CD14-positive monocyte (primary cell): ENCODE data around the gene CSPG4. TPM values are rescaled to one million over a fixed set of nuclear protein-coding genes. Genes with fewer than 3 reads are reported as not detected.
"Not testable (repeated sequence)": the region's sequence is repeated elsewhere in the genome, so short reads cannot be mapped to it uniquely, and the experiment has no call there.

ENCODE experiments used
- DNase-seq, 3 donors: peaks; one replicate each; pipeline ENCODE4 v3.0.0-alpha.2; 2011 to 2022
- H2AFZ ChIP-seq: 2 replicates; pipeline ENCODE4 v1.6.0; 2012; ENCODE audit warnings: mild to moderate bottlenecking, low read depth, low read length, inconsistent platforms; ENCODE audit not compliant: insufficient read depth, poor library complexity, severe bottlenecking
- H3K27ac ChIP-seq, 2 donors: 1 replicate in 1 of 2; 2 replicates in 1 of 2; pipeline ENCODE4 v1.5.1; 2012 to 2013; ENCODE audit warnings: low read length in 2 of 2, control low read depth in 1 of 2, inconsistent platforms in 1 of 2, low read depth in 1 of 2, mild to moderate bottlenecking in 1 of 2
- H3K27me3 ChIP-seq, 2 donors: one replicate each; pipeline versions ENCODE4 v1.6.0 to v1.6.1; 2011 to 2013; ENCODE audit warnings: low read length in 2 of 2; ENCODE audit not compliant: control insufficient read depth in 2 of 2, insufficient read depth in 2 of 2
- H3K36me3 ChIP-seq, 2 donors: replicated peaks in 1 of 2; 1 replicate in 1 of 2; 2 replicates in 1 of 2; pipeline versions ENCODE4 v1.5.1 to v1.6.1; 2012 to 2013; ENCODE audit warnings: low read length in 2 of 2, control low read depth in 1 of 2, inconsistent platforms in 1 of 2, mild to moderate bottlenecking in 1 of 2; ENCODE audit not compliant: insufficient read depth in 2 of 2, control insufficient read depth in 1 of 2
- H3K4me1 ChIP-seq, 2 donors: 1 replicate in 1 of 2; 2 replicates in 1 of 2; pipeline versions ENCODE4 v1.5.1 to v1.6.1; 2012 to 2013; ENCODE audit warnings: low read length in 2 of 2, control low read depth in 1 of 2, inconsistent platforms in 1 of 2, mild to moderate bottlenecking in 1 of 2, moderate library complexity in 1 of 2; ENCODE audit not compliant: insufficient read depth in 2 of 2, control insufficient read depth in 1 of 2
- H3K4me2 ChIP-seq: replicated peaks from 2 replicates; pipeline ENCODE3; 2012; ENCODE audit warnings: low read length, moderate library complexity, mild to moderate bottlenecking; ENCODE audit not compliant: poor library complexity, severe bottlenecking; ENCODE audit errors: extremely low read depth
- H3K4me3 ChIP-seq, 3 experiments: fragments of 200-600 bp in 1 of 3; sonication (generic) in 1 of 3; replicated peaks in 1 of 3; 1 replicate in 2 of 3; 2 replicates in 1 of 3; pipeline ENCODE4 v1.5.1; 2011 to 2013; ENCODE audit warnings: low read length in 3 of 3, mild to moderate bottlenecking in 3 of 3, control low read depth in 2 of 3, low read depth in 2 of 3, inconsistent platforms in 1 of 3, moderate library complexity in 1 of 3
- H3K79me2 ChIP-seq: 2 replicates; pipeline ENCODE4 v1.6.0; 2012; ENCODE audit warnings: mild to moderate bottlenecking, control low read depth, inconsistent platforms, low read length, moderate library complexity; ENCODE audit not compliant: insufficient read depth
- H3K9ac ChIP-seq: 2 replicates; pipeline ENCODE4 v1.6.0; 2017; ENCODE audit warnings: low read length, mild to moderate bottlenecking; ENCODE audit not compliant: insufficient read depth, poor library complexity, severe bottlenecking
- H3K9me3 ChIP-seq, 2 donors: replicated peaks in 1 of 2; 1 replicate in 1 of 2; 2 replicates in 1 of 2; pipeline versions ENCODE4 v1.5.1 to v1.6.1; 2012 to 2013; ENCODE audit warnings: low read length in 2 of 2, control low read depth in 1 of 2; ENCODE audit not compliant: control insufficient read depth in 1 of 2, insufficient read depth in 1 of 2
- H4K20me1 ChIP-seq: 2 replicates; pipeline ENCODE4 v1.6.0; 2012; ENCODE audit warnings: mild to moderate bottlenecking, low read length, control low read depth, moderate library complexity; ENCODE audit not compliant: insufficient read depth
- H3K27ac Mint-ChIP-seq, 7 donors: one replicate each; pipeline ENCODE4 v1.8.0; 2020; ENCODE audit warnings: mild to moderate bottlenecking in 7 of 7, mixed read lengths in 7 of 7, moderate library complexity in 6 of 7, inconsistent platforms in 2 of 7
- H3K27me3 Mint-ChIP-seq, 3 donors: one replicate each; pipeline ENCODE4 v1.8.0; 2021 to 2022; ENCODE audit warnings: low read depth in 3 of 3, mild to moderate bottlenecking in 3 of 3, mixed read lengths in 3 of 3, moderate library complexity in 3 of 3, inconsistent platforms in 1 of 3
- H3K36me3 Mint-ChIP-seq, 2 donors: one replicate each; pipeline ENCODE4 v1.8.0; 2020; ENCODE audit warnings: mixed read lengths in 2 of 2, inconsistent platforms in 1 of 2, mild to moderate bottlenecking in 1 of 2
- H3K4me1 Mint-ChIP-seq: one replicate; pipeline ENCODE4 v1.8.0; 2020; ENCODE audit warnings: mild to moderate bottlenecking, mixed read lengths
- H3K4me3 Mint-ChIP-seq, 2 donors: one replicate each; pipeline ENCODE4 v1.8.0; 2020; ENCODE audit warnings: mild to moderate bottlenecking in 2 of 2, mixed read lengths in 2 of 2, moderate library complexity in 1 of 2
- H3K9me3 Mint-ChIP-seq, 7 donors: one replicate each; pipeline ENCODE4 v1.8.0; 2020 to 2022; ENCODE audit warnings: mixed read lengths in 7 of 7, mild to moderate bottlenecking in 6 of 7, moderate library complexity in 6 of 7, inconsistent platforms in 2 of 7
- CTCF ChIP-seq: fragments of 200-600 bp; IDR thresholded peaks from one replicate; pipeline ENCODE4 v1.8.0; 2022; ENCODE audit warnings: antibody characterized with exemption, mild to moderate bottlenecking
- WGBS: methylation state at CpG from one replicate; pipeline ENCODE4 v1.1.5; 2013; ENCODE audit warnings: missing lambda C conversion rate; ENCODE audit not compliant: insufficient coverage; 5-methylcytosine and 5-hydroxymethylcytosine counted together
- intact Hi-C, 2 donors: fragments of 100-400 bp; cut with micrococcal nuclease; formaldehyde crosslinking; loops; one replicate each; pipeline versions ENCODE4 v1.15.0 to v1.15.1; 2023
- polyA plus RNA-seq, 3 donors: library from polyadenylated mRNA; depleted of rRNA in 1 of 3; unstranded in 2 of 3; stranded (reverse) in 1 of 3; fragments of 300-500 nt in 2 of 3; fragments of >200 nt in 1 of 3; fragmentation: Illumina TruSeq in 2 of 3; gene quantifications; 1 replicate in 2 of 3; 2 replicates in 1 of 3; pipeline ENCODE4 v1.2.3, GENCODE V29; 2012 to 2021

The CSPG4 gene
- polyA plus RNA-seq, 3 donors = not detected

DNA sequence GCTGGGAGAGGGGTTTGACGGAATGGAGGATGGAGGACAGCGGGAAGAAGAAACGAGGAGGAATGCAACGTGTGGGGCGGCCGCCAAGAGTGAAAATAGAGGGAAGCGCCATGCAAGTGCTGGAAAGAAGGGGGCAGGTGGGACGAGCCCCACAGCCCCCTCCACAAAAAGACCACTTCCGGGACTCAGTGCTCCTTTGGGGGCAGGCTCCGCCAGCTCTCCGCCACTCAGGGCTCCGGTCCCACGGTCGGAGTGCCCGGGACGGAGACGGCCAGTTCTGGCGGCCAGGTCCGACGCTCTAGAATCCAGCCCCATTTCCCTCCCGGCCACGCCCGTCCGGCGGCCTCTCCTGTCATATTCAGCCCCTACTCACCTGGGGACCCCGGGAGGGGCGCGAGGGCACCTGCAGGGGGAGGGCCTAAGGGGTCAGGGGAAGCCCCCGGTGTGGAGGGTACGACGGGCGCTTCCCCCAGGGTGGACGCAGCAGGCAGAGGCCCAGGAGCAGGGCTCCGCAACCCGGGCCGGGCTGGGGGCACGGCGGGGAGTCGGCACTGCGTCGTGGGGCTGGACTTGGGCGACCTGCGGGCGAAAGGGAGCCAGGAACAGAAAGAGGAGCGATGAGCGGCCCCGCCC, 25.5 kb upstream of the CSPG4 start:
- TF ChIP-seq CTCF = no peak
- no peak for DNase-seq
- Histone ChIP-seq H2AFZ (peak overlapping the region; percentile 87), H3K4me3 (peak overlapping the region; percentile 71 to 84 (median 84)), H3K9me3 (no peaks in the 10 kb centered on the region), H3K4me2 (peak overlapping the region; percentile 81), H4K20me1 (no peaks in the 10 kb centered on the region), H3K27ac (peak overlapping the region in 1 of 2 donors; percentile 80), H3K4me1 (peaks cover 39 to 43% of the 10 kb centered on the region in 2 donors), H3K9ac (peak overlapping the region; percentile 74), H3K36me3 (no peaks in the 10 kb centered on the region), H3K27me3 (no peaks in the 10 kb centered on the region), H3K79me2 (peaks cover 3% of the 10 kb centered on the region)
- H3K36me3 Mint-ChIP-seq = no peaks in the 10 kb centered on the region
- H3K27me3 Mint-ChIP-seq = peaks cover 5 to 8% (median 5%) of the 10 kb centered on the region in 3 donors
- peaks cover 0 to 4% (median 0%) of the 10 kb centered on the region in 7 donors for H3K9me3 Mint-ChIP-seq
- peaks cover 39% of the 10 kb centered on the region for H3K4me1 Mint-ChIP-seq
- 3% methylated on average over 38 of the region's 47 CpGs for WGBS
- intact Hi-C loops = no loop called here
- peak overlapping the region in 6 of 7 donors; percentile 40 to 90 (median 81) for H3K27ac Mint-ChIP-seq
- H3K4me3 Mint-ChIP-seq = peak overlapping the region; percentile 87 to 96

DNA sequence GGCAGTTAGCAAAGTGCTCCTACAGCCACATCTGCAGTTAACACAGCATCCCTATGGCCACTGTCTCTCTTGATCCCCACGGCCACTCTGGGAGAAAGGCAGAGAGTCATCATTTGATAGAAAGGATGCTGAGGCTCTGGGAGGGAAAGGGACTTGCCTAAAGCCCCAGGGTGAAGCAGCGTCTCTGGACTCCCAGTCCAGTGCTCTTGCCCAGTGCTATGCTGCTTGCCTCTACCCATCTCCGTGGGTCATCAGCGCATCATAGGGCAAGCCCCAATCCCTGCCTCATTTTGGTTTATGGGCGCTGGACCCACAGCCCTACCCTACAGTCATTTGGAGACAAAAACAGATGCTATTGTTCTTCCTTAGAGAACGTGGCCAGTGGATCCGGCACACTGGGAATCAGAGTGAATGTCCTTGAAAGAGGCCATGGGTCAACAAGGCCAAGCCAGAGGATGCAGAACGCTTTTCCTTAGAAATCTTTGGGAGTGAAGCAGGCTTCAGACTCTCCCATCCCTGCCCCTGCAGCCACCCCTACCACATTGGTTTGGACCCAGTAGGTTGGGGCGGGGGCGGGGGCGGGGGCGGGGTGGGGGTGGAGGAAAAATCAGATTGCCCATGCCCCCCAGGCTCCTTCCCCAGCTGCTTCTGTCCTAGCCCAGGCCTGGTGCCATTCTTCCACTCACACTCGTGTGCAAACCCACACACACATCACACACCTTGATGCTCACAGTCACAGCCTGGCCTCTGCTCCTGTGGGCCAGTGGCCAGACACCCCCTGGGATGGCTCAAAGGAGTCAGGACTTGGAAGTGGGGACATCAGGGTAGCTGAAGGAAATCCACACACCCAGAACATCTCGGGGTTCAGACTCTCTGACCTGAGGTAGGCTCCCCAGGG, 24.7 kb upstream of the CSPG4 start:
- H4K20me1 ChIP-seq, intact Hi-C loops, H3K9me3 ChIP-seq, H3K27me3 Mint-ChIP-seq, H3K27ac ChIP-seq, H3K27me3 ChIP-seq, H3K36me3 Mint-ChIP-seq, H3K79me2 ChIP-seq, H3K36me3 ChIP-seq, DNase-seq, H3K9me3 Mint-ChIP-seq: not testable (repeated sequence)
- WGBS = 97% methylated on average over 7 of the region's 14 CpGs
- peaks cover 43 to 50% of the 10 kb centered on the region in 2 donors for H3K4me1 ChIP-seq
- peak overlapping the region; percentile 71 to 84 (median 84) for H3K4me3 ChIP-seq
- peak overlapping the region; percentile 74 for H3K9ac ChIP-seq
- peak overlapping the region; percentile 87 to 96 for H3K4me3 Mint-ChIP-seq
- H3K27ac Mint-ChIP-seq = peak overlapping the region in 6 of 7 donors; percentile 4 to 90 (median 81)
- peak overlapping the region; percentile 81 for H3K4me2 ChIP-seq
- peaks cover 46% of the 10 kb centered on the region for H3K4me1 Mint-ChIP-seq
- peak overlapping the region; percentile 87 for H2AFZ ChIP-seq
